ENCODE data around the gene TTBK1.
"Not testable (repeated sequence)": the region's sequence is repeated elsewhere in the genome, so short reads cannot be mapped to it uniquely, and the experiment has no call there.

TTBK1 gene

DNA sequence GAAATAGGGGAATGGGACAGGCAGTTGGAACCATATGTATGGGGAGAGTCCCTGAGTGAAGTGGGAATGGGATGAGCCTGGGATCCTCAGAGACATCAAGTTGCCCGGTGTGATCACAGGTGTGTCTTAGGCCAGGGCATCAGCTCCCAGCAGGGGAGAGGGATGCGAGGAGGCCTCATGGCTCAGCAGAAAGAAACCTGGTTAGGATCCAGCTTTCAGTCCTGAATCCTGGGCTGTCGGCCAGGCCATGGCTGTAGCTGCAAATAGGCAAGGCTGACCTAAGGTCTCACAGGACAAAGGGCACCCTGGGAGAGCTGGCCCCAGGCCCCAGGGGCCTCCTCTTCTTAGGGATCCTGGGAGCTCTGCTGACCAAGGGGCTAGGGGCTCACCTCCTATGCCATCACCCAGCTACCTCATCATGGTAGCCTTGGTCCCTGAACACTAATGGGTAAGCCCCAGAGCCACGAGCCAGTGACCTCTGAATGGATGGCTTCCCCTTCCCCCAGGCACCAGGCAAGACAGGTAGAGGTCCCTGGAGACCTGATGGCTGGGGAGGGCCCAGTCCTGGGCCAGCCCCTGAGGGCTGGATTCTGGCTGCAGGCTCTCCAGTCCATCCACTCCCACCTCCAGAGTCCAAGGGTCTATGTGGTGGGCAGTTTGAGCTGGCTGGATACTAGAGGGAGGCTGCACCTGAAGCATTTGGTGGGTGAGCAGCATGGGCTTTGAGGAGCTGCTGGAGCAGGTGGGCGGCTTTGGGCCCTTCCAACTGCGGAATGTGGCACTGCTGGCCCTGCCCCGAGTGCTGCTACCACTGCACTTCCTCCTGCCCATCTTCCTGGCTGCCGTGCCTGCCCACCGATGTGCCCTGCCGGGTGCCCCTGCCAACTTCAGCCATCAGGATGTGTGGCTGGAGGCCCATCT, 54.6 kb downstream of the TTBK1 start, which contains the start of gene SLC22A7:
TSS of gene SLC22A7 (plus strand) at position 617 of the 921 bp plus-strand sequence. CDS start at position 716, 99 bp downstream.
- DNase-seq (ENCODE audit: extremely low spot score, insufficient read length, low read depth) (no peak), FAIRE-seq (no peak)

GRCh38 chr6:43298565-43299337, 55.5 kb downstream of the TTBK1 start:
- FAIRE-seq = no peak
- no peak for DNase-seq (ENCODE audit: extremely low spot score, insufficient read length, low read depth)

DNA sequence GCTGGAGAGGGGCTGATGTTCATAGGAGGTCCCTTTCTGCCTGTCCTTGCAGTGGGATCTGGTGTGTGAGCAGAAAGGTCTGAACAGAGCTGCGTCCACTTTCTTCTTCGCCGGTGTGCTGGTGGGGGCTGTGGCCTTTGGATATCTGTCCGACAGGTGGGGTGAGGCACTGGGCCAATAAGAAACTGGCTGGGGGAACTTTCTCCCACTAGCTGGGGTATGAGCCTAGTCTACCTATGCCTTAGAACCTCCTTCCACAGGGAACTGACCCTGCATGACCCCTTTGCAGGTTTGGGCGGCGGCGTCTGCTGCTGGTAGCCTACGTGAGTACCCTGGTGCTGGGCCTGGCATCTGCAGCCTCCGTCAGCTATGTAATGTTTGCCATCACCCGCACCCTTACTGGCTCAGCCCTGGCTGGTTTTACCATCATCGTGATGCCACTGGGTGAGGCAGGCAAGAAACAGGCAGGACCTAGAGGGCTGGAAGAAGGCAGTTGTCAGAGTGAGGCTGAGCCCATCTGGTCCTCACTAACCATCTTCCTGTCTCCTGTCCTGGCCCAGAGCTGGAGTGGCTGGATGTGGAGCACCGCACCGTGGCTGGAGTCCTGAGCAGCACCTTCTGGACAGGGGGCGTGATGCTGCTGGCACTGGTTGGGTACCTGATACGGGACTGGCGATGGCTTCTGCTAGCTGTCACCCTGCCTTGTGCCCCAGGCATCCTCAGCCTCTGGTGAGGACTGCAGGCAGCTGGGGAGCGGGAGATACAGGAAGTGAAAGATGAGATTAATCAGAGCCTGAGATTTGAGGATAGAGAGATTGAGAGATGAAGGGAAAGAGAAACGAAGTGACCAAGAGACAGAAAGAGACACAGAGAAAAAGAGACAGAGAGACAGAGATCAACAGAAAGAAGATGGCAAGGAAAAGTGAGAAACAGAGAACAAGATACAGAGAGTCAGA, 56.3 kb downstream of the TTBK1 start:
- DNase-seq (ENCODE audit: extremely low spot score, insufficient read length, low read depth) (no peak), FAIRE-seq (no peak)

DNA sequence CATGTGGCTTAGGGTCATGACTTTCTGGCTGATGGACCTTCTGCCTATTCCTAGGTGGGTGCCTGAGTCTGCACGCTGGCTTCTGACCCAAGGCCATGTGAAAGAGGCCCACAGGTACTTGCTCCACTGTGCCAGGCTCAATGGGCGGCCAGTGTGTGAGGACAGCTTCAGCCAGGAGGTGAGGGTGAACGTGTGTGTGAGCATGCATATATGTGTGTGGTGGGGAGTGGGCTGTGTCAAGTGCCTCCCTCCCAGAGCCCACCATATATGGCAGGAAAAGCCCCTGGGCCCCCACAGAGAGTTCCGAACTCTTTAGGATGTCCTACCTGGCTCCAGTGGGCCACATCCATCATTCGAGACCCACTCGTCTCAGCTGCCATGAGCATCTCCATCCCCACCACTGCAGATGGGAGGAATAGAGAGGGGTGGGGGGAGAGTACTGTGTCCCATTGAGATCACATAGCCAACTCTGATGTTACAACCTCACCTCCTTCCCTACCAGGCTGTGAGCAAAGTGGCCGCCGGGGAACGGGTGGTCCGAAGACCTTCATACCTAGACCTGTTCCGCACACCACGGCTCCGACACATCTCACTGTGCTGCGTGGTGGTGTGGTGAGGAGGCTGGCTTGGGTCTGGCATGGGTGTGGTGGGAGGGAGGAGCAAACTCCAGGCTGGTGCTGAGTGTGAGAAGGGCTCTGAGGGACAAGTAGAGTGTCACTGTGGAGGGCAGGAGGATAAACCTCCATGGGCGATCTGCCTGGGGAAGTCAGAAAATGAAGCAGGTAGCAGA, 58.0 kb downstream of the TTBK1 start:
- DNase-seq (ENCODE audit: extremely low spot score, insufficient read length, low read depth) (no peak), FAIRE-seq (no peak)

GRCh38 chr6:43302126-43302525, 58.8 kb downstream of the TTBK1 start:
- DNase-seq (ENCODE audit: extremely low spot score, insufficient read length, low read depth) (no peak), FAIRE-seq (no peak)

GRCh38 chr6:43303006-43303405, 59.7 kb downstream of the TTBK1 start:
- not testable (repeated sequence) for DNase-seq (ENCODE audit: extremely low spot score, insufficient read length, low read depth); FAIRE-seq

- FAIRE-seq = no peak
Observed at GRCh38 chr6:43303751-43304331, 60.6 kb downstream of the TTBK1 start.

DNA sequence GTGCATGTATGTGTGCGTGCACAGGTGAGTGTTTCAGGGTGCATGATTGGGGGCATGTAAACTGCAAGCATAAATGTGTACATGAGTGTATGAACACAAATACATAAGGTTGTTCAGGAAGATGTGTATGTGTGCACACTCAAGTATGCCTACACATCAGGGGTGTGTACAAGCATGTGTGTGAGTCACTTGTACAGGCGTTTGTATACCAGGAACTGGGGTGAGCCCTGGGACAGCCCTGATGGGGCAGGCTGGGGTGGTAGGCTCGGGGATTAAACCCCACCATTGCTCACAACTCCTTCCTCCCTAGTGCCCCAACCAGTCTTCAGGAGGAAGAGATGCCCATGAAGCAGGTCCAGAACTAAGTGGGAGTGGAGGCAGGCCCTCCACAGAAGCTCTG, 61.1 kb downstream of the TTBK1 start:
- FAIRE-seq (no peak), DNase-seq (ENCODE audit: extremely low spot score, insufficient read length, low read depth) (no peak)

More at GRCh38 chr6:43303751-43304331, 60.6 kb downstream of the TTBK1 start:
- no peak for DNase-seq (ENCODE audit: extremely low spot score, insufficient read length, low read depth)

GRCh38 chr6:43304882-43305281, 61.6 kb downstream of the TTBK1 start:
- FAIRE-seq (no peak), DNase-seq (ENCODE audit: extremely low spot score, insufficient read length, low read depth) (no peak)

DNA sequence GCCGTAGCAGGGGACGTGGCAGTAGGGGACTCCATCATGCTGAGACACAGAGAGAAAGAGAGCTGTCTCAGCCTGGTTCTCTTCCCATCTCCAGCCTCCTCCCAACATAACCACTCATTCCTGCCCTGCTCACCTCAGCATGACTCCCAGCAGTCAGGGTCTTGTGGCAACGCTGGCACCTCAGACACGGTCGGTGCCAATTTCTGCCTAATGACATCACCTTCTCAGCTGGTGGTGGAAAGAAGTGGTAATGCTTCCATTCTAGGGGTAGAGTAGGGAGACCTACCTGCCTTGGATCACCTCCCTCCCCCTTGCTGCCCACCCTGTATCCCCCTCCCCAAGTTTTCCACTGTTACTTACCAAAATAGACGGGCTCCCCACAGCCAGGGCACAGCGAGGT, 62.8 kb downstream of the TTBK1 start:
- DNase-seq (ENCODE audit: extremely low spot score, insufficient read length, low read depth) (no peak), FAIRE-seq (no peak)

GRCh38 chr6:43307451-43308100, 64.3 kb downstream of the TTBK1 start:
- FAIRE-seq (no peak), DNase-seq (ENCODE audit: extremely low spot score, insufficient read length, low read depth) (no peak)

DNA sequence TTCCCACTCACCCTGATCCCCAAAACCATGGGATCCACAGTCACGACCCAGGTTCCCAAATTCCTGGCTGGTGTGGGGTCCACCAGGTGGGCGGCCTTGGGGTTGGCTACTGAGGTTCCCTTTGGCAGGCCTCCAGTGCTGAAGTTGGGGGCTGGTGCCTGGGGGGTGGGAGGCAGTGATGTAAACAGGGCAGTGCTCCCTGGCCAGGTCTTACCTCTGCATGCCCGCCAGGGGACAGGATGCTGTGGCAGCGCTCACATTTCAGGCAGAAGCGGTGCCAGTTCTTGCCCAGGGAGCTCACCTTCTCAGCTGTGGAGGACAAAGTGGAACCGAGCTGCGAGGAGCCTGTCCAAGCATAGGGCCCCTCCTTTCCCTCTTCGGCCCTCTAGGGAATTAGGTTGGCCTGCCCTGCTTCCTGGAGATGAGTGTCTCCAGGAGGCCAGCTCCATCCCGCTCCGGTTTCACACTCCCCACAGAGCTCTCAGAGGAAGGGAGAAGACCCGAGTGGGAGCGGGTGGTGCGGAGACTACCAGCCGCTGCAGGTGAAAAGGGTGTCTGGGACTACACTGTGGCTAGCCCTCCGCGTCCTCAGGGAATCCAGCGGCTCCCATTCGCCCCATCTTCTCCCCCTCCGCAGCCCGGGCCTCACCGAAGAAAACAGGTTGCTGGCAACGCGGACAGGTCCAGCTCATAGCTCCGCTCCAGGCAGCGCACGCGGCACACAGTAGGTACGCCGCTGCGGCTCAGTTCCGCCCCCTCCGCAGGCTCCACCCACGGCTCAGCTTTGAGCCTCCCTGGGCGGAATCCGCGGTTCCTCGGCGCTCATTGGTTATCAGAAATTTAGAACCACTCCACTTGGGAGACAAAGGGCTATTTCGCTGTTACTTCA, 65.1 kb downstream of the TTBK1 start, which contains the start of gene CRIP3:
TSS of gene CRIP3 (minus strand) at position 726 of the 889 bp plus-strand sequence. CDS start at position 692, 34 bp downstream.
- DNase-seq (ENCODE audit: extremely low spot score, insufficient read length, low read depth) = peak; percentile 29
- peak; percentile 63 for FAIRE-seq

DNA sequence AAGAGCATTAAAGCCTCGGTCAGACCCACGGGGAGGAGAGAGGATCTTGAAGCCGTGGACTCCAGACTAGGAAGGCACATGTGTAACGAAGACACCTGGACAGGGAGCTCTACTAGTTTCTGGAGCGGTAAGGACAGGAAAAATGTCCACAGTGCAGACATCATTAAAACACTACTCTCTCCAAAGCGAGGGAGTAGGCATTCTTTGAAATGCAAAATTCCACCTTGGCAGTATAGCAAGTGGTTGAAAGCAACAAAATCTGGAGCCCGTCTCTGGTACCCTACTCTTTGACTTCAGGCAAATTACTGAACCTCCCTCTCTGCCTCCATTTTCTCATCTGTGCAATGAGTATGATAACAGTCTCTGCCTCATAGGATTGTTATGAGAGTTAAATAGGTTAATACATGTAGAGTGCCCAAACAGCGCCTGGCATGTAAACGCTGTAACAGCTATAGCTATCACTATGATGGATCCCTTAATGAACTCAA, 65.8 kb downstream of the TTBK1 start:
- no peak for FAIRE-seq
- DNase-seq (ENCODE audit: extremely low spot score, insufficient read length, low read depth) = no peak

DNA sequence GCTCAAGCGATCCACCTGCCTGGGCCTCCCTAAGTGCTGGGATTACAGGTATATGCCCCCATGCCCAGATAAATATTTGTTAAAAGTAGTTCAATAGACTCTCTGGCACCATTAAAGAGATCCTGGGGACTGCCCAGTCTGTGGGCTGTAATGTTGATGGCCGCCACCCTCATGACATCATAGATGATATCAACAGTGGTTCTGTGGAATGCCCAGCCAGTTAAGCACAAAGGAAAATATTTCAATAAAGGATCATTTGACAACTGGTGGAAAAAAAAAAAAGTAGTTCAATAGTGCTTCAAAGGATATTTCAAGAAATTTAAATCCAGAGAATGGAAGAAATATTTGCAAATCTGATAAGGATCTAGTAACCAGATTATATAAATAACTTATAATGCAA, 66.9 kb downstream of the TTBK1 start:
- DNase-seq (ENCODE audit: extremely low spot score, insufficient read length, low read depth) (no peak), FAIRE-seq (no peak)

DNA sequence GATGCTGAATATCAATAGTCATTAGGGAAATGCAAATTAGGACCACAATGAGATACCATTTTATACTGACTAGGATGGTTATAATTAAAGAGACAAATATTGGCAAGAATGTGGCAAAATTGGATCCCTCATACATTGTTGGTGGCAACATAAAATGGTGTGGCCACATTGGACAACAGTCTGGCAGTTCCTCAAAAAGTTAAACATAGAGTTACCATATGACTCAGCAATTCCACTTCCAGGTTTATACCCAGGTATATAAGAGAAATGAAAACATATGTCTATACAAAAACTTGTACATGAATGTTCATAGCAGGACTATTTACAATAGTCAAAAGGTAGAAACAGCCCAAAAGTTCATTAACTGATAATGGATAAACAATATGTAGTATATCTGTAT, 67.3 kb downstream of the TTBK1 start:
- DNase-seq (ENCODE audit: extremely low spot score, insufficient read length, low read depth) (no peak), FAIRE-seq (no peak)

GRCh38 chr6:43311666-43312065, 68.4 kb downstream of the TTBK1 start:
- peak; percentile 44 for FAIRE-seq
- DNase-seq (ENCODE audit: extremely low spot score, insufficient read length, low read depth) = no peak

GRCh38 chr6:43313813-43314212, 70.5 kb downstream of the TTBK1 start:
- no peak for FAIRE-seq
- no peak for DNase-seq (ENCODE audit: extremely low spot score, insufficient read length, low read depth)
